Stomach (tissue), 9 donors: ENCODE data around the gene GIMAP5. TPM values are rescaled to one million over a fixed set of nuclear protein-coding genes. Genes with fewer than 3 reads are reported as not detected.

Experiments
- DNase-seq, 2 donors: peaks; one replicate each; pipeline versions ENCODE4 v3.0.0 to v3.0.0-alpha.2; 2013 to 2019
- H3K27ac ChIP-seq, 5 donors: fragments of 200-600 bp in 4 of 5; sonication (generic) in 4 of 5; one replicate each; pipeline ENCODE4 v1.5.1; 2013 to 2019; ENCODE audit warnings: mild to moderate bottlenecking in 1 of 5, moderate library complexity in 1 of 5
- H3K27me3 ChIP-seq, 3 donors: fragments of 200-600 bp; sonication (generic); one replicate each; pipeline ENCODE4 v1.5.1; 2017 to 2019; ENCODE audit warnings: mixed run types in 1 of 3
- H3K36me3 ChIP-seq, 4 donors: fragments of 200-600 bp; sonication (generic); 1 replicate in 3 of 4; 2 replicates in 1 of 4; pipeline ENCODE4 v1.5.1; 2016 to 2019
- H3K4me1 ChIP-seq, 4 donors: fragments of 200-600 bp; sonication (generic); one replicate each; pipeline ENCODE4 v1.5.1; 2016 to 2019
- H3K4me3 ChIP-seq, 4 donors: fragments of 200-600 bp; sonication (generic) in 3 of 4; one replicate each; pipeline ENCODE4 v1.5.1; 2016 to 2019; ENCODE audit warnings: mild to moderate bottlenecking in 1 of 4
- H3K9me3 ChIP-seq, 4 donors: fragments of 200-600 bp; sonication (generic); one replicate each; pipeline ENCODE4 v1.5.1; 2016 to 2019
- EP300 ChIP-seq: sonication (generic); formaldehyde crosslinking; IDR thresholded peaks from one replicate; pipeline ENCODE4 v1.6.1; 2017; ENCODE audit warnings: antibody characterized with exemption
- POLR2A ChIP-seq, 4 donors: fragments of 450-650 bp; IDR thresholded peaks; one replicate each; pipeline ENCODE4 v1.6.1; 2016; ENCODE audit warnings: antibody characterized with exemption in 4 of 4, control low read depth in 2 of 4, mild to moderate bottlenecking in 1 of 4, moderate library complexity in 1 of 4
- POLR2AphosphoS5 ChIP-seq, 3 donors: sonication (generic); formaldehyde crosslinking; IDR thresholded peaks; one replicate each; pipeline ENCODE4 v1.6.1; 2016; ENCODE audit warnings: antibody characterized with exemption in 3 of 3
- WGBS, 5 donors: extraction: QIAGEN DNeasy Blood & Tissue Kit in 3 of 5; methylation state at CpG; one replicate each; pipeline versions ENCODE4 v1.1.5 to v1.1.7; 2013 to 2018; 5-methylcytosine and 5-hydroxymethylcytosine counted together
- intact Hi-C: fragments of 100-400 bp; cut with DNase I; formaldehyde crosslinking; loops from one replicate; pipeline ENCODE4 v1.15.1; 2023; ENCODE audit warnings: low total_unique reads
- polyA plus RNA-seq, 3 donors: library from polyadenylated mRNA; stranded (reverse); fragments of 200-250 nt; gene quantifications; one replicate each; pipeline ENCODE4 v1.2.3, GENCODE V29; 2013
- total RNA-seq, 5 donors: library from RNA; depleted of rRNA; stranded (reverse); fragments of >200 nt; gene quantifications; one replicate each; pipeline versions ENCODE4 v1.1.0 to v1.2.3, GENCODE V29; 2014 to 2016
- TF ChIP-seq, protein P1 (sequence below), 7 experiments: fragments of 450-650 bp in 4 of 7; fragments of 200-600 bp in 3 of 7; sonication (generic) in 3 of 7; IDR thresholded peaks; one replicate each; pipeline ENCODE4 v1.5.1; 2016 to 2019; ENCODE audit warnings: antibody characterized with exemption in 7 of 7, control low read depth in 2 of 7, mild to moderate bottlenecking in 1 of 7
- donor health status: healthy with polysubstance abuse.
- donor health status: Bipolar disorder and iron deficiency.
- donor health status: healthy.

Gene GIMAP5
- total and polyA plus RNA-seq, 8 donors = 7.0 to 25.2 (median 17.5) TPM

DNA sequence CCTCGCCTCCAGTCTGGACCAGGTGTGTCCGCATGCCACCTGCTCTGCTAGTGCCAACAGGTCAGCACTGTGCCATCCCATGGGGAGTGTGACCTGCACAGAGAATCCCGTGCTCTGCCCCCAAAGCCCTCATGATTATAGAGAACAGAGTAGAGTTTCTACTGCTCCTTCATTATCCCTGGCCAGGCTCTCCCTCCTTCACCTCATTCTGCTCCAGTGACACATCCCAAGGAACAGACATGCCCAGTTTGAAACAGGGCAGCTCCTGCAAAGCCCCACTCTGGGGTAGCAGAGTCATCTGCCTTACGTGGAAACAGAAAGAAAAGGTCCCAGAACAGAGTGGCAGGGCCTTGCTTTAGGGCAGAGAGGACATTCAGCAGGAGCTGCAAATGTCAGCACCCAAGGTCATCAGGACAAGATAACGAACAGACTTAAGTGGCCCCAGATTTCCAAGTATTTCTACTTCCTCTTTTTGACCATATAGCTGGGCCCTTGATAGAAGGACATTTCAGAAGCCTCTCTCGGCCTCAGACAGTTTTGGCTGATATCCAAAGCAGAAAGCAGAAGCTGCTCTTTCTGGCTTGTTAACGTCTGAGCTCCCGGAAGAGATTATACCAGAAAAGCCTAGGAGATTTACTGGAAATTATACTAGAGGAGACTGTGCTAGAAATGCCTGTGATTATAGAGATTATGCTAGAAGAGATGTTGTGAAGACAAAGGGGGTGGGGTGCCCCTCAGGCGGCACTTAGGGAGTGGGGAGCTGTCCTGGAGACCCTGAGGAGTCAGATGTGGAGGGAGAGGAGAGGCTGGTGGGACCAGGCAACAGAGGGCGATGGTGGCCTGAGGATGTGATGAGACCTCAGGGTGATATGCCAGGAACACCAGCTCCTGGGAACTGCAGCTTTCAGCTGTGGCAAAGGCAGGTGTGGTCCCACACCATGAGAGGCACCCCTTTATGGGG lies 50.4 kb downstream of the GIMAP5 start:
- no peaks in the 10 kb centered on the region for H3K27me3 ChIP-seq
- H3K27ac ChIP-seq = peak overlapping the region; percentile 56 to 85 (median 82)
- peaks cover 0 to 17% (median 11%) of the 10 kb centered on the region in 4 donors for H3K36me3 ChIP-seq
- no peaks in the 10 kb centered on the region for H3K9me3 ChIP-seq
- H3K4me1 ChIP-seq = peaks cover 31 to 59% (median 46%) of the 10 kb centered on the region in 4 donors
- peak in 1 of 2 donors; percentile 79 for DNase-seq
- intact Hi-C loops = no loop called here
- no peak overlapping the region for H3K4me3 ChIP-seq
- WGBS, 5 donors = 37 to 51% (median 42%) methylated on average over 10 of the region's 10 CpGs
- no peak for TF ChIP-seq POLR2A (IDR thresholded peaks at IDR 0.05)
- no peak for TF ChIP-seq POLR2AphosphoS5 (IDR thresholded peaks at IDR 0.05)
- TF ChIP-seq, protein P1, sequence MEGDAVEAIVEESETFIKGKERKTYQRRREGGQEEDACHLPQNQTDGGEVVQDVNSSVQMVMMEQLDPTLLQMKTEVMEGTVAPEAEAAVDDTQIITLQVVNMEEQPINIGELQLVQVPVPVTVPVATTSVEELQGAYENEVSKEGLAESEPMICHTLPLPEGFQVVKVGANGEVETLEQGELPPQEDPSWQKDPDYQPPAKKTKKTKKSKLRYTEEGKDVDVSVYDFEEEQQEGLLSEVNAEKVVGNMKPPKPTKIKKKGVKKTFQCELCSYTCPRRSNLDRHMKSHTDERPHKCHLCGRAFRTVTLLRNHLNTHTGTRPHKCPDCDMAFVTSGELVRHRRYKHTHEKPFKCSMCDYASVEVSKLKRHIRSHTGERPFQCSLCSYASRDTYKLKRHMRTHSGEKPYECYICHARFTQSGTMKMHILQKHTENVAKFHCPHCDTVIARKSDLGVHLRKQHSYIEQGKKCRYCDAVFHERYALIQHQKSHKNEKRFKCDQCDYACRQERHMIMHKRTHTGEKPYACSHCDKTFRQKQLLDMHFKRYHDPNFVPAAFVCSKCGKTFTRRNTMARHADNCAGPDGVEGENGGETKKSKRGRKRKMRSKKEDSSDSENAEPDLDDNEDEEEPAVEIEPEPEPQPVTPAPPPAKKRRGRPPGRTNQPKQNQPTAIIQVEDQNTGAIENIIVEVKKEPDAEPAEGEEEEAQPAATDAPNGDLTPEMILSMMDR (IDR thresholded peaks at IDR 0.05) = no peak
- TF ChIP-seq EP300 = no peak

DNA sequence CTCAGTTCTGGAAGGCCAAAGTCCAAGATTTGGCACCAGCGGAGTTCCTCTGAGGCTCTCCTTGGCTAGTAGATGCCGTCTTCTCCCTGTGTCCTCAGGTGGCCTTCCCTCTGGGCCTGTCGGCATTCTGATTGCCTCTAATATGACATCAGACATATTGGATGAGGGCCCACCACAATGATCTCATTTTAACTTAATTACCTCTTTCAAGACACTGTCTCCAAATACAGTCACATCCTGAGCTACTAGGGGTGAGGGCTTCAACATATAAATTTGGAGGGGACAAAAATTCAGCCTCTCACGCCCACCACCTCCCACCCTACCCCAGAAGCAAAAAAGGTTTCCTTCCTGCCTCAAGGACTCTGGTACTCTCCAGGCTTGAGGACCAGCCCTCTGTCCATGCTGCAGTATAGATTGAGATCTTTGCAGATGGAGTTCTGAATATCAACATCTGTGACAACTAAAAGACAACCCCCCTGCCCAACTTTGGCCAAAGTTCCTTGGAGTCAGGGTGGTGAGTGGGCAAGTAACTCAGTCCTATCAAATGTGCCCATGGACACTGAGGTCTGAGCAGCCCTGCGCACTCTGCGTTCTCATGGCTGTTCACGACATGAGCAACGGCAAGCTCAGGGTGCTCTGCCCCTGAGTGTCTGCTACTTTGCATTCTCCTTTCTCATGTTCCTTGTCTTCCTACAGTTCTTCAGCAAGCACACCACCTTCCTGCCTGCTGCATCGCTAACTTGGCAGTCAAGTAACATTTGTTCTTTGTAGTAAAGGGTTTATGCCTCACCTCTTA lies 51.5 kb downstream of the GIMAP5 start:
- Histone ChIP-seq H3K9me3 (no peaks in the 10 kb centered on the region), H3K27ac (peak overlapping the region; percentile 56 to 85 (median 82)), H3K4me3 (no peak overlapping the region), H3K36me3 (peaks cover 0 to 25% (median 13%) of the 10 kb centered on the region in 4 donors), H3K4me1 (peaks cover 29 to 56% (median 44%) of the 10 kb centered on the region in 4 donors), H3K27me3 (no peaks in the 10 kb centered on the region)
- 56 to 71% (median 68%) methylated on average over 9 of the region's 9 CpGs for WGBS, 5 donors
- no peak for TF ChIP-seq POLR2A (IDR thresholded peaks at IDR 0.05)
- peak in 1 of 3 donors; percentile 24 for TF ChIP-seq POLR2AphosphoS5 (IDR thresholded peaks at IDR 0.05)
- intact Hi-C loops = no loop called here
- DNase-seq = peak in 1 of 2 donors; percentile 56

DNA sequence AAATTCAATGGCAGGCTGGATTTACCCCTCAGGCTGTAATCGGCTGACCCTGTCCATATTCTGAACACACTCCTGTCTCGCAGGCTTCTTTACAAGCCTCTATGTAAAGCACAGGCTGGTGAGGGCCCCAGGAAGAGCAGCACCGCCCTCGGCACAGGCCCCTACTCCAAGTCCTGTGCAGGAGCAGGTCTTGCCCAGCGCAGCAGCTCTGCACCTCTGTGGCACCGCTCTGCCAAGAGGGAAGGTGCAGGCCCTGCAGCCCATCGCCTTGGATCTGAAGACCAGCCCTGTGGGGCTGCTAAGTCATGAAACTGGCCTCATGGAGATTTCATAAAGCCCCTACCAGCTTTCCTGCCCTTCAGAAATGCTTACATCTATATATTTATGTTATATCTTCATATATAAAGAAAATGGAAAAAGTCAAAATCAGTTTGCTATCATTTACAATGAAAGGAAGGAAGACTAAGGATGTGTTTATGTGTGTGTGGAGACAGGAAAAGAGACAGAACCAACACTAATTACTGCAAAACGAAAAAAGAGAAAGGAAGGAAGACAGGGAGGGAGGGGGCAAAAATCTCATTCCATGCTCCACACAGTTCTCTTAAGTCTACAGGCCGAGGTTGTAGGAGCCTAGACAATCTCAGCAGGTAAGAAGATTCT lies 53.3 kb downstream of the GIMAP5 start:
- peaks cover 0 to 1% (median 0%) of the 10 kb centered on the region in 4 donors for H3K9me3 ChIP-seq
- H3K27me3 ChIP-seq = peaks cover 0 to 8% (median 0%) of the 10 kb centered on the region in 3 donors
- H3K27ac ChIP-seq = peak overlapping the region in 3 of 5 donors; percentile 82 to 85 (median 83)
- no peak overlapping the region for H3K4me3 ChIP-seq
- whole genome bisulfite sequencing, 5 donors = 66 to 82% (median 73%) methylated on average over 9 of the region's 9 CpGs
- intact Hi-C loops = no loop called here
- H3K4me1 ChIP-seq = peaks cover 19 to 37% (median 32%) of the 10 kb centered on the region in 4 donors
- TF ChIP-seq EP300 = no peak
- TF ChIP-seq, protein P1 (IDR thresholded peaks at IDR 0.05) = no peak
- no peak for TF ChIP-seq POLR2A (IDR thresholded peaks at IDR 0.05)
- no peak for TF ChIP-seq POLR2AphosphoS5 (IDR thresholded peaks at IDR 0.05)
- H3K36me3 ChIP-seq = peaks cover 0 to 33% (median 22%) of the 10 kb centered on the region in 4 donors
- DNase-seq = no peak

DNA sequence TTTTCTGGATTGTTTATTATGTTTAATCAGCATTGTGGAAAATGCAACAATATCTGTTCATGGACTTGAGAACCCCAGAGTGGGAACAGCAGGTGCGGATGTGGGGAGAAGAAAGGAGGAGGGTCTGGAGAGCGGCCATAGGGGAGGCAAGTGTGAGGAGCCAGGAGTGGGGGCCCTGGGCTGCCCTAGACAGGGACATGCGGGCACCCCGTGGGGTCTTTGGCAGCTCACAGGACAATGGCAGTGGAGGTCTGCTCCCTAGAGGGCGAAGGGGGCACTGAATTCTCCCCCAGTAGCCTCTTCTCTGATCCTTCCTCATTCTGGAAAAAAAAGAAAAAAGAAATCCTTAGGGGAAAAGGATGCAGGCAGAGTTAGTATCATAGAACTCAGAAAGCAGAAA lies 54.1 kb downstream of the GIMAP5 start:
- peaks cover 0 to 33% (median 24%) of the 10 kb centered on the region in 4 donors for H3K36me3 ChIP-seq
- TF ChIP-seq POLR2A (IDR thresholded peaks at IDR 0.05) = no peak
- H3K4me1 ChIP-seq = peaks cover 19 to 30% (median 28%) of the 10 kb centered on the region in 4 donors
- no peak overlapping the region for H3K4me3 ChIP-seq
- 74 to 82% (median 79%) methylated on average over 5 of the region's 5 CpGs for WGBS, 5 donors
- DNase-seq = no peak
- peaks cover 0 to 14% (median 0%) of the 10 kb centered on the region in 3 donors for H3K27me3 ChIP-seq
- H3K27ac ChIP-seq = peak overlapping the region in 2 of 5 donors; percentile 83 to 85
- H3K9me3 ChIP-seq = peaks cover 0 to 8% (median 0%) of the 10 kb centered on the region in 4 donors
- intact Hi-C loops = no loop called here
